Bronchial epithelial cell (primary cell): ENCODE data around the gene PRM3. TPM values are rescaled to one million over a fixed set of nuclear protein-coding genes. Genes with fewer than 3 reads are reported as not detected.

ENCODE experiments used
- DNase-seq: peaks from one replicate; pipeline ENCODE4 v3.0.0-alpha.2; 2010; ENCODE audit warnings: low read depth
- FAIRE-seq: peaks from 2 replicates; lab custom pipeline; 2011; peaks lifted over from hg19 to GRCh38; lab: Jason Lieb, UNC
- H3K27me3 ChIP-seq: 2 replicates; pipeline ENCODE4 v1.5.1; 2011; ENCODE audit warnings: low read length; ENCODE audit not compliant: control insufficient read depth, insufficient read depth
- H3K36me3 ChIP-seq: 2 replicates; pipeline ENCODE4 v1.5.1; 2011; ENCODE audit warnings: low read length; ENCODE audit not compliant: control insufficient read depth, insufficient read depth
- H3K4me3 ChIP-seq: 2 replicates; pipeline ENCODE4 v1.5.1; 2011; ENCODE audit warnings: mild to moderate bottlenecking, low read depth, low read length, control low read depth
- total RNA-seq: library from RNA; depleted of rRNA; stranded (reverse); fragments of >200 nt; gene quantifications from 2 replicates; pipeline ENCODE4 v1.2.1, GENCODE V29; 2014
- TF ChIP-seq, protein P1 (sequence below): IDR thresholded peaks from 2 replicates; pipeline ENCODE4 v1.5.1; 2011; ENCODE audit warnings: mild to moderate bottlenecking, moderate library complexity, low read length, control low read depth, inconsistent platforms; ENCODE audit not compliant: insufficient read depth, severe bottlenecking

Gene PRM3
- total RNA-seq, 1 donor from 2014 or later, result not detected

DNA sequence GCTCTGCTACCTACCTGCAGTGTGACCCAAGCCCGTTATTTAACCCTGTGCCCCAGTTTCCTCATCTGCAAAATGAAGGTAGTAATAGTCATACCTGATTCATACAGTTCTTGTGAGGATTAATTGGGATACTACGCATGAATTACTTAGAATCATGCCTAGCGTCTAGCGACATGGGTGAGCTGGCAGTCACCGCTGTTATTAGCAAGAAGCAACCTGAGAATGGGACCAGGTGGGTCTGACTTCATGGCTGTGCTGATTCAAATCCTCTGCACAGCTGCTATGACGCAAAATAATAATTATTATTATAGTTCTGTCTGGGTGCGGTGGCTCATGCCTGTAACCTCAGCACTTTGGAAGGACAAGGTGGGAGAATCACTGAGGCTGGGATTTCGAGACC lies 25.3 kb downstream of the PRM3 start:
- FAIRE-seq (no peak), DNase-seq (peak; percentile 70)
- TF ChIP-seq, protein P1, sequence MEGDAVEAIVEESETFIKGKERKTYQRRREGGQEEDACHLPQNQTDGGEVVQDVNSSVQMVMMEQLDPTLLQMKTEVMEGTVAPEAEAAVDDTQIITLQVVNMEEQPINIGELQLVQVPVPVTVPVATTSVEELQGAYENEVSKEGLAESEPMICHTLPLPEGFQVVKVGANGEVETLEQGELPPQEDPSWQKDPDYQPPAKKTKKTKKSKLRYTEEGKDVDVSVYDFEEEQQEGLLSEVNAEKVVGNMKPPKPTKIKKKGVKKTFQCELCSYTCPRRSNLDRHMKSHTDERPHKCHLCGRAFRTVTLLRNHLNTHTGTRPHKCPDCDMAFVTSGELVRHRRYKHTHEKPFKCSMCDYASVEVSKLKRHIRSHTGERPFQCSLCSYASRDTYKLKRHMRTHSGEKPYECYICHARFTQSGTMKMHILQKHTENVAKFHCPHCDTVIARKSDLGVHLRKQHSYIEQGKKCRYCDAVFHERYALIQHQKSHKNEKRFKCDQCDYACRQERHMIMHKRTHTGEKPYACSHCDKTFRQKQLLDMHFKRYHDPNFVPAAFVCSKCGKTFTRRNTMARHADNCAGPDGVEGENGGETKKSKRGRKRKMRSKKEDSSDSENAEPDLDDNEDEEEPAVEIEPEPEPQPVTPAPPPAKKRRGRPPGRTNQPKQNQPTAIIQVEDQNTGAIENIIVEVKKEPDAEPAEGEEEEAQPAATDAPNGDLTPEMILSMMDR, result no peak
- H3K4me3 ChIP-seq, result no peak overlapping the region
- H3K27me3 ChIP-seq, result peaks cover 5% of the 10 kb centered on the region
- no peaks in the 10 kb centered on the region for H3K36me3 ChIP-seq

DNA sequence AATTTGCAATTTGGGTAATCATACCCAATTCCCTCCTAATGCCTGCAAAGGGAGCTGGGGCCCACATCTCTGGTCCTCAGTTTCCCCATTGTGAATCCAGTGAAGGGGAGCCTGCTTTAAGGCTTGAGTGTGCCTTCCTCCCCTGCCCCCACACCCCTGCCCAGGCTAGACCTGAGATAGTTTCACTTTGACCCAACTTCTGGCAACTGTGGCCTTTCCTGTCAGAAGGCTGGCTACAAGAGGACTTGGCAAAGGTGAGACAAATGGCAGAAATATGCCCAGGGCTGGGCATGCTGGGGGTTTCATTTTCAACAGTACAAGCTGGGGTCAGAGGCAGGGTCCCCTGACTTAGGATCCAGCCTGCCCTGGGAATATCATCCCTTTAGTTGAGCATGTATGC lies 27.4 kb downstream of the PRM3 start:
- Histone ChIP-seq H3K4me3 (no peak overlapping the region), H3K27me3 (peaks cover 6% of the 10 kb centered on the region), H3K36me3 (no peaks in the 10 kb centered on the region)
- FAIRE-seq (no peak), DNase-seq (no peak)
- TF ChIP-seq, protein P1, result no peak

GRCh38 chr16:11245222-11245737 lies 28.1 kb downstream of the PRM3 start:
- FAIRE-seq (no peak), DNase-seq (no peak)
- Histone ChIP-seq H3K27me3 (peaks cover 6% of the 10 kb centered on the region), H3K4me3 (no peak overlapping the region), H3K36me3 (no peaks in the 10 kb centered on the region)
- TF ChIP-seq, protein P1, result no peak

DNA sequence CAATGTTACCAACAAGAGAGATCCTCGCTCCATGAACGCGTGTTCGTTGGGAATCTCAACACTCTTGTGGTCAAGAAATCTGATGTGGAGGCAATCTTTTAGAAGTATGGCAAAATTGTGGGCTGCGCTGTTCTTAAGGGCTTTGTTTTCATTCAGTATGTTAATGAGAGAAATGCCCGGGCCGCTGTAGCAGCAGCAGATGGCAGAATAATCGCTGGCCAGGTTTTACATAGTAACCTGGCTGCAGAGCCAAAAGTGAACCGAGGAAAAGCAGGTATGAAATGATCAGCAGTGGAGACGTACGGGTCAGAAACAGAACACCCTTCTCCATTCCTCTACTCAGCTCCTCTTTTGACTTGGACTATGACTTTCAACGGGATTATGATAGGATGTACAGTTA lies 30.8 kb downstream of the PRM3 start:
- TF ChIP-seq, protein P1, result no peak
- no peak for DNase-seq
- no peak overlapping the region for H3K4me3 ChIP-seq
- H3K36me3 ChIP-seq, result no peaks in the 10 kb centered on the region
- FAIRE-seq, result no peak
- peaks cover 6% of the 10 kb centered on the region for H3K27me3 ChIP-seq

- Histone ChIP-seq H3K4me3 (no peak overlapping the region), H3K36me3 (no peaks in the 10 kb centered on the region), H3K27me3 (peaks cover 6% of the 10 kb centered on the region)
- no peak for DNase-seq
- FAIRE-seq, result no peak
- TF ChIP-seq, protein P1, result no peak
These were observed 31.8 kb downstream of the PRM3 start for GRCh38 chr16:11241480-11242204.
